Measurements from ENCODE around the gene PEX6. TPM values are rescaled to one million over a fixed set of nuclear protein-coding genes. Genes with fewer than 3 reads are reported as not detected.

PEX6 gene
- total and polyA plus RNA-seq, 4 experiments from 2014 or later: 14.5 to 40.5 (median 26.7) TPM

DNA sequence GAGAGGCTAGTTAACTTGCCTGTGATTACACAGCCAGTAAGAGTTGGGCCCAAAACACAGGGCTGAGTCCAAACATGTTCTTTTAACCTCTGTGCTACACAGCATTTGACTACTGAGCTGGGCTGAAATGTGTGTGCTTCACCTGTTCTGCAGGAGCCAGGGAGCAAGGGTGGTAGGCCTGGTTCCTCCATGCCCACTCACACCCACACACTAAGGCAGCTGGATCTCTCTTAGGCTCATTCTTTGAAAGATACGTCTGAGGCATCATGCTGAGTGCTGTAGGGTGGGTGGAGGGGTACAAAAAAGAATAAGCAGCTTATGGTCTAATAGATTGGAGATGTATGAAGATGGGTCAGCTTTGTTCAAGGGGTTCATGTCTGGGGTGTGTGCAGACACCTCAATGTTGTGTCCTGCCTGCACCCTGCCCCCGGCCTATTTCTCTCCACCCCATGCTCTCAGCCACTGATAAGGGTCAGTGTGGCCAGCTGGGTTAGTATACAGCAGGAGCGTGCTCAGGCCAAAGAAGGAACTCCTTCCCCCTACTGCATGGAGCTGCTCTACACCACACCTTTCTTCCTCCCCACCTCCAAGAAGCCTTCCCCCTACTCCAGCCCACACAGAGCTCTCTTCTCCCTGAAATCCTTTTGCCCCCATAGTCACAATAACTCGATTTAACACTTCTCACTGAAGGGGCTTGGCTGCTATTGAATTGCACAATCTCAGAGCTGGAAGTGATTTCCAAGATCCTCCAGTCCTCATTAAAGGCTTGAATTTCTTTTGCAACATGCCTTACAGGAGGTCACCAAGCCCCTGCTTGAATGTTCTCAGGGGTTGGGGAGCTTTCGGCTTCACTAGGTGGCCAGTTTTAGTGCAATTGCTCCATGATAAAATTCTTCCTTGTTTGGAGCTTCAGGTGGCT lies 8.8 kb upstream of the PEX6 start:
- ChIA-PET POLR2A (ENCODE audit: partially characterized antibody) (interaction anchor here (0.8 to 2.3 kb wide), 4 partner anchors 9 to 26 kb away, joined by 3 to 18 read pairs (median 3); partner anchors contain the start of genes KLHDC3, MEA1 and PEX6), CTCF (ENCODE audit: partially characterized antibody) (no interaction called here)
- intact Hi-C loops (cut with micrococcal nuclease): no loop called here

DNA sequence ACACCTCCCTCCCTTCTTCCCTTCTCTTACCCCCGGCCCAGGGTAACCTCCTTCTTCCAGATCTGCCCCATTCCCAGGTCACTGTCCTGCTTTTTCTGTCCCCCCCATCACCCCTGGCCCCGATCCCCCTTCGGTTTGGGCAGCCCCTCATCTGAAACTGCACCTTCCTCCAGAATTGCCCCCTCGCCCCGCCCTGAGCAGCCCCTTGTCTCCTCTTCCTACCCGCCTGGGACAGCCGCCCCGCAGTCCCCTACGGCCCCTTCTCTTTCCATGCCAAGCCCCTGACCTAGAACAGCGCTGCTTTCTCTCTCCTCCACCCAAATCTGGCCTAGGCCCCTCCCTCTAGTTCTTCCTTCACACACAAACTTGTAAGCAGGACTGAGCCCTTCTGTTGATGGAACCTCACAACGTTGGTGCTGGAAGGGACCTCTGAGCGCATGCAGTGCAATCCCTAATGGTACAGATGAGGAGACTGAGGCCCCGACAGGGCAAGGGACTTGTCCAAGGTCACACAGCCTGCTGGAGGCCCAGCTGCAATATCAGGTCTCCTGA lies 6.0 kb upstream of the PEX6 start:
- ChIA-PET POLR2A (ENCODE audit: partially characterized antibody) (interaction anchor here (0.8 to 3.8 kb wide), 16 partner anchors 9 to 644 kb away, joined by 3 to 80 read pairs (median 6); partner anchors contain the start of genes CNPY3, CUL7, GTPBP2 and KLC4), CTCF (ENCODE audit: partially characterized antibody) (interaction anchor here (1.8 kb wide), 1 partner anchor 56 kb away, joined by 12 read pairs; the partner anchor contains the start of gene CNPY3)
- H3K27ac Mint-ChIP-seq: peak overlapping the region; percentile 85 to 97 (median 91)
- peaks cover 5 to 24% of the 10 kb centered on the region in 2 donors for H3K36me3 Mint-ChIP-seq
- H3K27me3 Mint-ChIP-seq: no peaks in the 10 kb centered on the region
- Histone ChIP-seq H3K4me3 (ENCODE audit: low read length in 2 of 2) (peak overlapping the region; percentile 70 to 75), H3K27me3 (ENCODE audit: insufficient read depth, low read length) (no peaks in the 10 kb centered on the region), H3K27ac (ENCODE audit: low read depth, low read length) (peak overlapping the region; percentile 87), H3K9me3 (ENCODE audit: control insufficient read depth in 1 of 2, low read length in 2 of 2) (no peaks in the 10 kb centered on the region), H3K4me1 (ENCODE audit: insufficient read depth, low read length) (peaks cover 52% of the 10 kb centered on the region), H3K36me3 (ENCODE audit: insufficient read depth, low read length) (peaks cover 18% of the 10 kb centered on the region)
- peak overlapping the region; percentile 84 to 97 (median 92) for H3K4me3 Mint-ChIP-seq
- H3K9me3 Mint-ChIP-seq: no peaks in the 10 kb centered on the region
- intact Hi-C loops (cut with micrococcal nuclease): loop anchor here (1.0 to 2.0 kb wide), 5 partner anchors 25 to 190 kb away; partner anchors contain the start of genes CNPY3, CUL7, GNMT and KLHDC3
- H3K4me1 Mint-ChIP-seq: peaks cover 38 to 73% (median 56%) of the 10 kb centered on the region in 4 donors
- peak in 4 of 5 donors; percentile 11 to 22 (median 16) for DNase-seq

More for the DNA sequence above, 8.8 kb upstream of the PEX6 start:
- Histone ChIP-seq H3K4me1 (ENCODE audit: insufficient read depth, low read length) (peaks cover 45% of the 10 kb centered on the region), H3K27me3 (ENCODE audit: insufficient read depth, low read length) (no peaks in the 10 kb centered on the region), H3K4me3 (ENCODE audit: low read length in 2 of 2) (no peak overlapping the region), H3K27ac (ENCODE audit: low read depth, low read length) (no peak overlapping the region), H3K36me3 (ENCODE audit: insufficient read depth, low read length) (peaks cover 28% of the 10 kb centered on the region), H3K9me3 (ENCODE audit: control insufficient read depth in 1 of 2, low read length in 2 of 2) (no peaks in the 10 kb centered on the region)
- H3K27me3 Mint-ChIP-seq: no peaks in the 10 kb centered on the region
- H3K9me3 Mint-ChIP-seq: no peaks in the 10 kb centered on the region
- no peak for DNase-seq
- H3K4me3 Mint-ChIP-seq: no peak overlapping the region
- peaks cover 13 to 38% of the 10 kb centered on the region in 2 donors for H3K36me3 Mint-ChIP-seq
- H3K4me1 Mint-ChIP-seq: peaks cover 42 to 67% (median 54%) of the 10 kb centered on the region in 4 donors
- H3K27ac Mint-ChIP-seq: peak overlapping the region in 4 of 7 donors; percentile 12 to 72 (median 49)

DNA sequence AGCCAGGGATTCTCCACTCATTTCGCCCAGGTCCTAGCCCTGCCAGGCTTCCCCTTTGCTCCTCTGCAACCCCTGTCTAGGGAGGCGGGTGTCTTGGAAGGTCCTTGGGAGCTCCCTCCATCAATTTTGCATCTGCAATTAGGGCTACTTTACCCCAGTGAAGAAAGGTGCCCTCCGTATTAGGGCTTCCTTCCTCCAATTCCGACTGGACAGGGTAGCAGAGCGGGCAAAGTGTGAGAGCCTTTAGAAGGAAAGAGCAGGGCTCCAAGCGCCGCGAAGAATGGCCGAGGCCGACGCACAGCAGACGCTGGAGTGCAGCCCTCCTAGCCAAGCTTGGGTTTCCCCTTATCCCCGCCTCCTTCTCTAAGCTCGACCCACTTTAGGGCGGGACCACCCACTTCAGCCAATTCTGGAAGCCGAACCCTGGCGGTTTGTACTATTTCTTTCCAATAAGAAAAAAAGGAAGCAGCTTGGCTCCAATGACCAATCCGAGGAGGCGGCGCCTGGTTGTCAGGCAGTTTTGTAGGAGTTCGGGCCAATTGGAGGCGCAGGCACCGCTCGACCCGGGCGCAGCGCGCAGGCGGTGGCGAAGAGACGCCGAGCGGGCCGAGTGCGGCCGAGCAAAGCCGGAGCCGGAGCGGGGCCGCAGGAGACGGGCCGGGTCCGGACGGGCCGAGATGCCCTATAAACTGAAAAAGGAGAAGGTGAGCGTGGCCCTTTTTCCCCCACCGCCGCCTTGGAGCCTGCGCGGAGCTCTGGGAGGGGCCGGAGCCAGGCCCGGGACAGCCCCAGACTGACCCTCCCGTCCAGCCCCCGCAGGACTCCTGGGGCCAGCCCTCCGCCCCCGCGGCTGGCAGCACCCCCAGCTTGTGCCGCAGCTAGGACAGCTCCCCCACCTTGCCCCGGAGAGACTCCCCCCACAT lies 5.3 kb upstream of the PEX6 start, which contains the start of gene PPP2R5D:
TSS of gene PPP2R5D (plus strand) at position 570 of the 923 bp plus-strand sequence. CDS start at position 678, 108 bp downstream.
- Histone ChIP-seq H3K27ac (ENCODE audit: low read depth, low read length) (peak within 1 kb of the TSS; percentile 87), H3K4me3 (ENCODE audit: low read length in 2 of 2) (peak within 1 kb of the TSS; percentile 70 to 75), H3K36me3 (ENCODE audit: insufficient read depth, low read length) (peaks cover 10% of the 10 kb centered on the region), H3K9me3 (ENCODE audit: control insufficient read depth in 1 of 2, low read length in 2 of 2) (no peaks in the 10 kb centered on the region), H3K4me1 (ENCODE audit: insufficient read depth, low read length) (peaks cover 58% of the 10 kb centered on the region), H3K27me3 (ENCODE audit: insufficient read depth, low read length) (no peaks in the 10 kb centered on the region)
- intact Hi-C loops (cut with micrococcal nuclease): loop anchor here (1.0 to 2.0 kb wide), 5 partner anchors 24 to 191 kb away; partner anchors contain the start of genes CNPY3, CUL7, GNMT and KLHDC3
- CTCF ChIA-PET (ENCODE audit: partially characterized antibody): interaction anchor here (0.8 to 1.8 kb wide), 4 partner anchors 9 to 55 kb away, joined by 3 to 12 read pairs (median 4); partner anchors contain the start of gene CNPY3
- H3K36me3 Mint-ChIP-seq: peaks cover 0 to 19% of the 10 kb centered on the region in 2 donors
- peak within 1 kb of the TSS; percentile 88 to 97 (median 94) for H3K4me3 Mint-ChIP-seq
- H3K4me1 Mint-ChIP-seq: peaks cover 45 to 73% (median 62%) of the 10 kb centered on the region in 4 donors
- no peaks in the 10 kb centered on the region for H3K9me3 Mint-ChIP-seq
- peak within 1 kb of the TSS; percentile 93 to 98 (median 96) for H3K27ac Mint-ChIP-seq
- H3K27me3 Mint-ChIP-seq: no peaks in the 10 kb centered on the region
- peak; percentile 96 to 99 (median 98) for DNase-seq
- POLR2A ChIA-PET (ENCODE audit: partially characterized antibody): interaction anchor here (0.7 to 3.8 kb wide), 32 partner anchors 9 to 645 kb away, joined by 3 to 80 read pairs (median 3); partner anchors contain the start of genes ABCC10, CNPY3, CUL7 and DNPH1

DNA sequence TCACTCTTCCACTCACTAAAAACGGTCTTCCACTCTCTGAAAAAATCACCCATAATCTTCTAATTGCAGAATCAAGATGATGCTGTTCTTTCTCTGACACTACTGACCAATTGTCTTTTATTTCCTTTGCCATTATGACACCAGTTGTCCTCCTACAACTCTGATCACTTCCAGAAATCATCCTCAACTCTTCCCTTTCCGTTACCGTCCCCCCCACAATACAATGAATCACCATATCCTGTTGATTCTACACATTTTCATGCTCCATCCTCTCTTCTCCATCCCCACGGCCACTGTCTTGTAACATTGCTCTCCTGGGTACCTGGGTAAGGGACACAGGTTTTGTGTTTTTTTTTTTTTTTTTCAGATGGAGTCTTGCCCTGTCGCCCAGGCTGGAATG lies 2.9 kb upstream of the PEX6 start:
- no peaks in the 10 kb centered on the region for H3K9me3 Mint-ChIP-seq
- H3K27me3 Mint-ChIP-seq: no peaks in the 10 kb centered on the region
- H3K36me3 ChIP-seq (ENCODE audit: insufficient read depth, low read length): no peaks in the 10 kb centered on the region
- CTCF ChIA-PET (ENCODE audit: partially characterized antibody): no interaction called here
- no peak for DNase-seq
- POLR2A ChIA-PET (ENCODE audit: partially characterized antibody): interaction anchor here (4.2 kb wide), 1 partner anchor 52 kb away, joined by 100 read pairs; the partner anchor contains the start of gene CNPY3
- no peak overlapping the region for H3K4me3 ChIP-seq (ENCODE audit: low read length in 2 of 2)
- H3K9me3 ChIP-seq (ENCODE audit: control insufficient read depth in 1 of 2, low read length in 2 of 2): no peaks in the 10 kb centered on the region
- peaks cover 53% of the 10 kb centered on the region for H3K4me1 ChIP-seq (ENCODE audit: insufficient read depth, low read length)
- H3K36me3 Mint-ChIP-seq: peaks cover 2 to 17% of the 10 kb centered on the region in 2 donors
- H3K4me1 Mint-ChIP-seq: peaks cover 41 to 68% (median 57%) of the 10 kb centered on the region in 4 donors
- H3K27ac Mint-ChIP-seq: peak overlapping the region; percentile 19 to 88 (median 75)
- H3K4me3 Mint-ChIP-seq: peak overlapping the region in 7 of 8 donors; percentile 0 to 73 (median 31)
- no peak overlapping the region for H3K27ac ChIP-seq (ENCODE audit: low read depth, low read length)
- intact Hi-C loops (cut with micrococcal nuclease): no loop called here
- H3K27me3 ChIP-seq (ENCODE audit: insufficient read depth, low read length): no peaks in the 10 kb centered on the region

DNA sequence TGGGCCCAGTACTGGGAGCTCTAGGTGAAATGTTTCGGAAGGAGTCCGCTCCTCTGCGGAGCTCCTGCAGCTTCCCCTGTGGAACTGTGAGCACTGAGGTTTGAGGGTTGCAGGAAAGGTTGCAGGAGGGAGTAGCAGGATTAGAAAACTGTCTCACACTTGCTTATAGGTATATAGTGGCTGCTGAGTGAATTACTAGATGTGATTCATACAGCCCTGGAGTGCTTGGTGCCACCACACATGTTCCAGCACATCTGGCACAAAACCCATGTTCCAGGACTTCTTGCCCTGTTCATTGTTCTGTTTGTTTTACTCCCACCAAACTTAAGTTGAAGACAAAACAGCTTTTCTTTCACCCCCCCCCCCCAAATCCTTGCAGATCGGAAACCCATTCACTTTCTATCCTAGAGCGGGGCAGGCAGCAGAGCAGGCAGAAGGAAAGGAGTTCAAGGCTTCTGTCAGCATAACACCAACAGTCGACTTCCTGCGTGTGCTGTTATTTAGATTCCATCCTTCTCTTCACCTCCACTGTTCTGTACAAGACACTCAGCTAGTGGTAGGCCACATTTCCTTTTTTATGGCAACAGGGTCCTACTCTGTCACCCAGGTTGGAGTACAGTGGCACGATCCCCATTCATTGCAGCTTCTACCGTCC lies 669 bp upstream of the PEX6 start:
- Mint-ChIP-seq H3K36me3 (peaks cover 4 to 13% of the 10 kb centered on the region in 2 donors), H3K27ac (peak overlapping the region; percentile 93 to 99 (median 98)), H3K27me3 (no peaks in the 10 kb centered on the region), H3K9me3 (no peaks in the 10 kb centered on the region), H3K4me3 (peak overlapping the region; percentile 92 to 99 (median 96)), H3K4me1 (peaks cover 31 to 64% (median 46%) of the 10 kb centered on the region in 4 donors)
- Histone ChIP-seq H3K27ac (ENCODE audit: low read depth, low read length) (peak overlapping the region; percentile 77), H3K36me3 (ENCODE audit: insufficient read depth, low read length) (no peaks in the 10 kb centered on the region), H3K4me3 (ENCODE audit: low read length in 2 of 2) (peak overlapping the region; percentile 70 to 75), H3K9me3 (ENCODE audit: control insufficient read depth in 1 of 2, low read length in 2 of 2) (no peaks in the 10 kb centered on the region), H3K27me3 (ENCODE audit: insufficient read depth, low read length) (no peaks in the 10 kb centered on the region), H3K4me1 (ENCODE audit: insufficient read depth, low read length) (peaks cover 57% of the 10 kb centered on the region)
- CTCF ChIA-PET (ENCODE audit: partially characterized antibody): interaction anchor here (0.6 to 2.1 kb wide), 7 partner anchors 17 to 518 kb away, joined by 3 to 12 read pairs (median 4); partner anchors contain the start of genes CNPY3, CUL7 and KLHDC3
- intact Hi-C loops (cut with micrococcal nuclease): loop anchor here (1.0 kb wide), 4 partner anchors 34 to 80 kb away; partner anchors contain the start of genes CNPY3, CUL7, KLC4 and MEA1
- POLR2A ChIA-PET (ENCODE audit: partially characterized antibody): interaction anchor here (0.7 to 4.2 kb wide), 40 partner anchors 9 to 537 kb away, joined by 3 to 100 read pairs (median 6); partner anchors contain the start of genes BICRAL, CNPY3, CUL7 and GNMT
- DNase-seq: peak in 2 of 5 donors; percentile 4 to 48

All from CD4-positive, alpha-beta memory T cell (primary cell).